Endodermal cell (in vitro differentiated cells): Measurements from ENCODE around the gene CABLES2. TPM values are rescaled to one million over a fixed set of nuclear protein-coding genes. Genes with fewer than 3 reads are reported as not detected.

Source experiments
- DNase-seq: peaks from one replicate; pipeline ENCODE4 v3.0.0-alpha.2; 2017
- H3K27ac ChIP-seq: 2 replicates; pipeline ENCODE4 v1.5.1; 2013; ENCODE audit warnings: mild to moderate bottlenecking, low read depth, low read length, moderate library complexity
- H3K27me3 ChIP-seq: 2 replicates; pipeline ENCODE4 v1.6.1; 2013; ENCODE audit warnings: mild to moderate bottlenecking, low read length, moderate library complexity; ENCODE audit not compliant: insufficient read depth, control insufficient read depth, poor library complexity, severe bottlenecking
- H3K36me3 ChIP-seq: 2 replicates; pipeline ENCODE4 v1.7.0; 2013; ENCODE audit warnings: mild to moderate bottlenecking, low read length, moderate library complexity; ENCODE audit not compliant: control insufficient read depth, insufficient read depth
- H3K4me1 ChIP-seq: one replicate; pipeline ENCODE4 v1.7.0; 2013; ENCODE audit warnings: low read length; ENCODE audit not compliant: control insufficient read depth, insufficient read depth
- H3K4me3 ChIP-seq: 2 replicates; pipeline ENCODE4 v1.5.1; 2013; ENCODE audit warnings: mild to moderate bottlenecking, low read length, moderate library complexity
- H3K9ac ChIP-seq: 2 replicates; pipeline ENCODE4 v1.6.1; 2013; ENCODE audit warnings: mild to moderate bottlenecking, low read length, moderate library complexity; ENCODE audit not compliant: poor library complexity, severe bottlenecking; ENCODE audit errors: extremely low read depth
- H3K9me3 ChIP-seq: 2 replicates; pipeline ENCODE4 v1.6.1; 2013; ENCODE audit warnings: mild to moderate bottlenecking, low read length, moderate library complexity; ENCODE audit not compliant: control insufficient read depth
- H3K27ac Mint-ChIP-seq: 2 replicates; pipeline ENCODE4 v1.8.0; 2020; ENCODE audit warnings: mixed read lengths
- H3K27me3 Mint-ChIP-seq: 2 replicates; pipeline ENCODE4 v1.8.0; 2021; ENCODE audit warnings: mild to moderate bottlenecking, mixed read lengths; ENCODE audit not compliant: insufficient read depth
- H3K36me3 Mint-ChIP-seq: 2 replicates; pipeline ENCODE4 v1.8.0; 2020; ENCODE audit warnings: low read depth, mixed read lengths
- H3K4me1 Mint-ChIP-seq: 2 replicates; pipeline ENCODE4 v1.8.0; 2020; ENCODE audit warnings: mixed read lengths
- H3K4me3 Mint-ChIP-seq: 2 replicates; pipeline ENCODE4 v1.8.0; 2020; ENCODE audit warnings: mild to moderate bottlenecking, moderate library complexity, mixed read lengths
- H3K9me3 Mint-ChIP-seq: 2 replicates; pipeline ENCODE4 v1.8.0; 2020; ENCODE audit warnings: mild to moderate bottlenecking, mixed read lengths
- WGBS, 2 experiments: methylation state at CpG; one replicate each; pipeline versions ENCODE4 v1.1.5 to v1.1.7; 2013; ENCODE audit warnings: missing lambda C conversion rate in 2 of 2, mixed read lengths in 1 of 2; ENCODE audit not compliant: insufficient coverage in 1 of 2, insufficient read length in 1 of 2; 5-methylcytosine and 5-hydroxymethylcytosine counted together
- total RNA-seq, 2 donors: library from RNA; stranded (reverse); fragmentation: NEBNext Ultra II Directional in 1 of 2; extraction: Animal tissue kit (Norgen Biotek cat#: 25700) in 1 of 2; gene quantifications; 2 replicates in 1 of 2; 3 replicates in 1 of 2; pipeline ENCODE4 v1.2.1, GENCODE V29; 2021
- TF ChIP-seq, protein P1 (sequence below): fragments of 200-600 bp; sonication (generic); conservative IDR thresholded peaks from 2 replicates; pipeline ENCODE4 v1.5.0; 2021; ENCODE audit warnings: antibody characterized with exemption, mild to moderate bottlenecking

CABLES2 gene
- total RNA-seq, 2 donors from 2014 or later, result 10.4 to 15.6 TPM

GRCh38 chr20:62412194-62413024, 5.3 kb upstream of the CABLES2 start:
- Histone ChIP-seq H3K4me3 (no peak overlapping the region), H3K27me3 (peaks cover 6% of the 10 kb centered on the region), H3K36me3 (no peaks in the 10 kb centered on the region), H3K9me3 (no peaks in the 10 kb centered on the region), H3K9ac (no peak overlapping the region), H3K27ac (no peak overlapping the region), H3K4me1 (no peaks in the 10 kb centered on the region)
- H3K4me1 Mint-ChIP-seq, result no peaks in the 10 kb centered on the region
- peaks cover 14% of the 10 kb centered on the region for H3K27me3 Mint-ChIP-seq
- no peaks in the 10 kb centered on the region for H3K36me3 Mint-ChIP-seq
- TF ChIP-seq, protein P1, sequence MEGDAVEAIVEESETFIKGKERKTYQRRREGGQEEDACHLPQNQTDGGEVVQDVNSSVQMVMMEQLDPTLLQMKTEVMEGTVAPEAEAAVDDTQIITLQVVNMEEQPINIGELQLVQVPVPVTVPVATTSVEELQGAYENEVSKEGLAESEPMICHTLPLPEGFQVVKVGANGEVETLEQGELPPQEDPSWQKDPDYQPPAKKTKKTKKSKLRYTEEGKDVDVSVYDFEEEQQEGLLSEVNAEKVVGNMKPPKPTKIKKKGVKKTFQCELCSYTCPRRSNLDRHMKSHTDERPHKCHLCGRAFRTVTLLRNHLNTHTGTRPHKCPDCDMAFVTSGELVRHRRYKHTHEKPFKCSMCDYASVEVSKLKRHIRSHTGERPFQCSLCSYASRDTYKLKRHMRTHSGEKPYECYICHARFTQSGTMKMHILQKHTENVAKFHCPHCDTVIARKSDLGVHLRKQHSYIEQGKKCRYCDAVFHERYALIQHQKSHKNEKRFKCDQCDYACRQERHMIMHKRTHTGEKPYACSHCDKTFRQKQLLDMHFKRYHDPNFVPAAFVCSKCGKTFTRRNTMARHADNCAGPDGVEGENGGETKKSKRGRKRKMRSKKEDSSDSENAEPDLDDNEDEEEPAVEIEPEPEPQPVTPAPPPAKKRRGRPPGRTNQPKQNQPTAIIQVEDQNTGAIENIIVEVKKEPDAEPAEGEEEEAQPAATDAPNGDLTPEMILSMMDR, result no peak
- 82 to 89% methylated on average over 5 to 22 of the region's 22 CpGs for WGBS, 2 experiments
- no peak overlapping the region for H3K27ac Mint-ChIP-seq
- H3K4me3 Mint-ChIP-seq, result no peak overlapping the region
- DNase-seq, result no peak
- H3K9me3 Mint-ChIP-seq, result no peaks in the 10 kb centered on the region

DNA sequence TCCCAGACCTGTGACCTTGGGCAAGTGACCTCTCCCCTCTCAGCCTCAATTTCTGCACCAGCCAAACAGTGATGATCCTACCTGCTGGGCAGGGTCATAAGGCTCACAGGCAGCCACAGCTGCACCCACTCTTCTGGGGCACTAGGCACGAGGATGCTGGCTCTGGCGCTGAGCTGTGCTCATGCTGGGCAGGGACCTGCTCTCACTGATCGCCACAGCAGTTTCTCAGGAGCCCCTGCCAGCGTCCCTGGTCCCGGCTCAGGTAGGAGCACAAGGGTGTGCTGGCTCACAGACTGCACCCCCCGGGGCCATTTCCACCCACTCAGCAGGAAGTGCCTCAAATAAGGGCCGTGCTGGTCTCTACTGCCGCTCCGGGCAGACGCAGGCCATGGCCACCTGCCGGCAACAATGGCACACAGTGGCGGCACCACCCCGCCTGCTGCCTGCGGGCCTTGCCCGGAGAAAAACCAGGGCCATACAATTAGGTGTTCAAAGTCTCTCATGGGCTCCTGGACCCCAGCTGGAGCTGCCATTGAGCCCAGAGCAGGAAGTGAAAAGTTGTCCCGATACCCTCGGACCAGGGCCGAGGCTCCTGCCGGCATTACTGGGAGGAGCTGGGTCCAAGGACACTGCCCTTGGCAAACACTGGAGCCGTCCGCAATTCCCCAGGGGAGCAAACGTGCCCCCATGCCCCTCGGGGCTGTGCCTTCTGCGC, 4.6 kb upstream of the CABLES2 start:
- no peak overlapping the region for H3K27ac Mint-ChIP-seq
- peaks cover 6% of the 10 kb centered on the region for H3K27me3 ChIP-seq
- H3K36me3 Mint-ChIP-seq, result no peaks in the 10 kb centered on the region
- no peaks in the 10 kb centered on the region for H3K9me3 Mint-ChIP-seq
- no peak overlapping the region for H3K4me3 ChIP-seq
- no peaks in the 10 kb centered on the region for H3K4me1 ChIP-seq
- no peaks in the 10 kb centered on the region for H3K9me3 ChIP-seq
- peaks cover 14% of the 10 kb centered on the region for H3K27me3 Mint-ChIP-seq
- H3K4me3 Mint-ChIP-seq, result no peak overlapping the region
- H3K9ac ChIP-seq, result no peak overlapping the region
- TF ChIP-seq, protein P1, result no peak
- no peak overlapping the region for H3K27ac ChIP-seq
- DNase-seq, result no peak
- H3K36me3 ChIP-seq, result no peaks in the 10 kb centered on the region
- 91 to 96% methylated on average over 14 to 24 of the region's 24 CpGs for WGBS, 2 experiments
- no peaks in the 10 kb centered on the region for H3K4me1 Mint-ChIP-seq

DNA sequence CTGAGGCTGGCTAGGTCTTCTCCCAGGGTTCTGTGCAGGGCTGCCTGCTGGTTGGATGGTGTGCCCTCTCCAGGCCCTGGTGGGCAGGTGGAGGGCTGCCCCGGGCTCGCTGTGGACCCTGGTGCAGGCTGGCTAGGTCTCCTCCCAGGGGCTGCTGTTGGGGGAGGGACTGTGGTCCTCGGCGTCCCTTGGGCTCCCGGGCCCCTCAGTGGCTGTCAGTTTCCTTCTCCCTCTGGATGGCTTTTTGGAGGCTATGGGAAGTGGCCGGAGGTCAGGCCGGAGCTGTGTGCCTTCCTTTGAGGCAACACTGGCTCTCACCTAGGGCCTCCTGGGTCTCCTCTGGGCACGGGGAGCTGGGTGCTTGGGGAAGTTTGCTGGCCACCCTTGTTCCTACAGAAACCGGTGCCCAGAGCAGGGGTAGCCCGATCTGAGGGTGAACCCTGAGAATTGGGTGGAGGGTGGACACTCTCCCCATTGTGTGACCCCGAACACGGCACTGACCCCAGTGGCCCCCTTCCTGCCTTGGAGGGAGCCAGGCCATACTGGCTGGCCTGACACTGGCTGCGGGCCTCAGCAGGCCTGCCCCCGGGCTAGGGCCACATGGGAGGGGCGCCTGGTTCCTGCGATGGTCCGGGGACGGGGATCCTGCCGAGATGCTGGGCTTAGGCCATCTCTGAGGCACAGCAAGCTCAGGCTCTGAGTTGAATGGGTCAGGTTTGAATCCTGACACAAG, 3.8 kb upstream of the CABLES2 start:
- Histone ChIP-seq H3K36me3 (no peaks in the 10 kb centered on the region), H3K4me1 (peaks cover 3% of the 10 kb centered on the region), H3K4me3 (no peak overlapping the region), H3K9ac (no peak overlapping the region), H3K9me3 (no peaks in the 10 kb centered on the region), H3K27ac (no peak overlapping the region), H3K27me3 (peaks cover 6% of the 10 kb centered on the region)
- TF ChIP-seq, protein P1, result no peak
- Mint-ChIP-seq H3K4me3 (no peak overlapping the region), H3K27me3 (peaks cover 14% of the 10 kb centered on the region), H3K4me1 (peaks cover 4% of the 10 kb centered on the region), H3K9me3 (no peaks in the 10 kb centered on the region), H3K27ac (no peak overlapping the region), H3K36me3 (no peaks in the 10 kb centered on the region)
- whole genome bisulfite sequencing, 2 experiments, result 83 to 89% methylated on average over 9 to 19 of the region's 19 CpGs
- no peak for DNase-seq
